GM12878 (cell line): ENCODE results near the gene SHC3. TPM values are rescaled to one million over a fixed set of nuclear protein-coding genes. Genes with fewer than 3 reads are reported as not detected.

Experiments
- ATAC-seq: fragments of 200-7000 bp; cut with Tn5 transposase; 3 replicates; pipeline ENCODE4 v1.9.1; 2020; ENCODE audit warnings: mild to moderate bottlenecking, moderate library complexity
- BruUV-seq: library from RNA; stranded (reverse); fragments of 400-500 nt; replicated peaks from 2 replicates; lab custom pipeline; 2021; lab: Mats Ljungman, UMichigan
- CTCF ChIA-PET: fragments of 300-600 bp; sonication (Branson Sonifier 250); formaldehyde crosslinking; extraction: SDS; loops from one replicate; lab custom pipeline; 2021; ENCODE audit warnings: inconsistent platforms; lab: Yijun Ruan, JAX
- POLR2A ChIA-PET: fragments of 350-600 bp; formaldehyde crosslinking; extraction: SDS; loops from one replicate; lab custom pipeline; 2021; ENCODE audit warnings: inconsistent platforms; lab: Charles Lee
- RAD21 ChIA-PET: fragments of 300-600 bp; sonication (Branson Sonifier 250); formaldehyde crosslinking; loops from one replicate; lab custom pipeline; 2023; ENCODE audit warnings: antibody characterized with exemption; ENCODE audit not compliant: unreplicated experiment; lab: Charles Lee
- SMC1A ChIA-PET: fragments of 300-600 bp; sonication (Branson Sonifier 250); formaldehyde crosslinking; loops from one replicate; lab custom pipeline; 2023; ENCODE audit not compliant: unreplicated experiment, uncharacterized antibody; lab: Charles Lee
- DNase-seq: peaks from one replicate; pipeline ENCODE4 v3.0.0-alpha.2; 2011; ENCODE audit warnings: low read depth, low spot score
- FAIRE-seq: peaks from 3 replicates; lab custom pipeline; 2011; peaks lifted over from hg19 to GRCh38; lab: Jason Lieb, UNC
- H2AFZ ChIP-seq: 2 replicates; pipeline ENCODE4 v1.6.0; 2011; ENCODE audit warnings: low read depth, low read length, control low read depth; ENCODE audit not compliant: control insufficient read depth
- H3K27ac ChIP-seq: 2 replicates; pipeline ENCODE4 v1.5.1; 2011; ENCODE audit warnings: control low read depth; ENCODE audit not compliant: control insufficient read depth, insufficient read depth
- H3K27me3 ChIP-seq, 2 experiments: replicated peaks in 1 of 2; 2 replicates each; pipeline versions ENCODE4 v1.6.0 to v1.6.1; 2011; ENCODE audit warnings: low read length in 1 of 2; ENCODE audit not compliant: control insufficient read depth in 2 of 2, insufficient read depth in 2 of 2
- H3K36me3 ChIP-seq, 2 experiments: 2 replicates each; pipeline ENCODE4 v1.5.1; 2011; ENCODE audit warnings: low read length in 1 of 2; ENCODE audit not compliant: control insufficient read depth in 2 of 2, insufficient read depth in 2 of 2
- H3K4me1 ChIP-seq: 2 replicates; pipeline ENCODE4 v1.6.1; 2011; ENCODE audit warnings: mild to moderate bottlenecking, low read length, moderate library complexity, mixed read lengths; ENCODE audit not compliant: control insufficient read depth, insufficient read depth
- H3K4me2 ChIP-seq: 2 replicates; pipeline ENCODE4 v1.6.0; 2011; ENCODE audit warnings: control low read depth; ENCODE audit not compliant: control insufficient read depth, insufficient read depth
- H3K4me3 ChIP-seq: fragments of 200-600 bp; sonication (generic); 2 replicates; pipeline ENCODE4 v1.5.1; 2016
- H3K79me2 ChIP-seq: 2 replicates; pipeline ENCODE4 v1.6.0; 2011; ENCODE audit warnings: low read length; ENCODE audit not compliant: control insufficient read depth, insufficient read depth
- H3K9ac ChIP-seq: 2 replicates; pipeline ENCODE4 v1.8.0; 2011; ENCODE audit warnings: low read length, control low read depth, mixed read lengths; ENCODE audit not compliant: control insufficient read depth, insufficient read depth
- H3K9me3 ChIP-seq: replicated peaks from 3 replicates; pipeline ENCODE4 v1.5.1; 2011; ENCODE audit warnings: mild to moderate bottlenecking, low read length; ENCODE audit not compliant: control insufficient read depth, insufficient read depth
- H4K20me1 ChIP-seq: 2 replicates; pipeline ENCODE4 v1.6.0; 2011; ENCODE audit not compliant: control insufficient read depth, insufficient read depth
- GABPA ChIP-seq: IDR thresholded peaks from 2 replicates; pipeline ENCODE4 v1.6.1; 2014; ENCODE audit warnings: antibody characterized with exemption, low read depth, mild to moderate bottlenecking, inconsistent platforms
- MAX ChIP-seq: IDR thresholded peaks from 2 replicates; pipeline ENCODE4 v1.6.1; 2012; ENCODE audit warnings: low read depth, low read length, improper control_type of control experiment
- MTA3 ChIP-seq: IDR thresholded peaks from 2 replicates; pipeline ENCODE4 v1.6.1; 2012; ENCODE audit warnings: low read length, inconsistent platforms, borderline replicate concordance
- NR2F1 ChIP-seq: fragments of 450-650 bp; conservative IDR thresholded peaks from 2 replicates; pipeline ENCODE4 v1.6.1; 2017; ENCODE audit warnings: mild to moderate bottlenecking
- PAX5 ChIP-seq: IDR thresholded peaks from 2 replicates; pipeline ENCODE4 v1.6.1; 2011; ENCODE audit warnings: low read depth, low read length, borderline replicate concordance
- SP1 ChIP-seq: IDR thresholded peaks from one replicate; pipeline ENCODE4 v1.6.1; 2011; ENCODE audit warnings: low read depth, low read length
- SUZ12 ChIP-seq: fragments of 200-600 bp; sonication (generic); IDR thresholded peaks from one replicate; pipeline ENCODE4 v1.6.1; 2018; ENCODE audit warnings: antibody characterized with exemption, mild to moderate bottlenecking; ENCODE audit not compliant: unreplicated experiment
- WGBS: methylation state at CpG from one replicate; pipeline ENCODE4 v1.1.6; 2016; ENCODE audit warnings: low lambda C conversion rate; ENCODE audit not compliant: insufficient replicate concordance, insufficient coverage; ENCODE audit errors: missing lambda C conversion rate; 5-methylcytosine and 5-hydroxymethylcytosine counted together
- in situ Hi-C: fragments of 300-500 bp; cut with MboI; formaldehyde crosslinking; loops from 9 replicates; pipeline ENCODE4 v1.14.3; 2018; ENCODE audit warnings: mixed read lengths
- intact Hi-C: fragments of 100-400 bp; cut with micrococcal nuclease; formaldehyde crosslinking; loops from one replicate; pipeline ENCODE4 v1.14.2; 2022; ENCODE audit not compliant: unreplicated experiment
- polyA plus RNA-seq, 11 experiments: library from polyadenylated mRNA; depleted of rRNA in 4 of 11; unstranded in 6 of 11; stranded (reverse) in 5 of 11; fragments of >200 nt; fragmentation: Nextera tagmentation in 4 of 11; fragmentation: Illumina TruSeq in 1 of 11; extraction: Ambion mirVana in 4 of 11; extraction: Trizol in 1 of 11; gene quantifications; 1 replicate in 1 of 11; 2 replicates in 10 of 11; pipeline versions ENCODE4 v1.2.1 to v1.2.3, GENCODE V29; 2011 to 2016; ENCODE audit warnings: inconsistent platforms in 2 of 11, missing spikeins in 2 of 11, low read depth in 1 of 11
- total RNA-seq, 4 experiments: library from RNA; depleted of rRNA in 3 of 4; stranded (reverse); fragments of >200 nt in 3 of 4; fragmentation: Illumina TruSeq in 1 of 4; extraction: Trizol in 1 of 4; gene quantifications; 2 replicates each; pipeline versions ENCODE4 v1.2.1 to v1.2.3, GENCODE V29; 2013 to 2021
- TF ChIP-seq, protein P1 (sequence below): IDR thresholded peaks from 2 replicates; pipeline ENCODE4 v1.6.1; 2012; ENCODE audit warnings: low read depth, low read length, improper control_type of control experiment
- TF ChIP-seq, protein P2 (sequence below): fragments of 450-650 bp; conservative IDR thresholded peaks from 2 replicates; pipeline ENCODE4 v1.6.1; 2017; ENCODE audit warnings: mild to moderate bottlenecking, moderate library complexity
- TF ChIP-seq, protein P3 (sequence below): IDR thresholded peaks from 2 replicates; pipeline ENCODE4 v1.6.1; 2012; ENCODE audit warnings: low read length, inconsistent platforms
- TF ChIP-seq, protein P4 (sequence below): fragments of 450-650 bp; IDR thresholded peaks from 2 replicates; pipeline ENCODE4 v1.6.1; 2017; ENCODE audit warnings: mild to moderate bottlenecking, low read depth, inconsistent platforms; ENCODE audit not compliant: poor library complexity, severe bottlenecking

The SHC3 gene
- total and polyA plus RNA-seq, 10 of the 15 experiments (the other 5 are each of a cell fraction or from before 2014, with no cell fraction given): 0.01 to 0.06 TPM; not detected in 8

DNA sequence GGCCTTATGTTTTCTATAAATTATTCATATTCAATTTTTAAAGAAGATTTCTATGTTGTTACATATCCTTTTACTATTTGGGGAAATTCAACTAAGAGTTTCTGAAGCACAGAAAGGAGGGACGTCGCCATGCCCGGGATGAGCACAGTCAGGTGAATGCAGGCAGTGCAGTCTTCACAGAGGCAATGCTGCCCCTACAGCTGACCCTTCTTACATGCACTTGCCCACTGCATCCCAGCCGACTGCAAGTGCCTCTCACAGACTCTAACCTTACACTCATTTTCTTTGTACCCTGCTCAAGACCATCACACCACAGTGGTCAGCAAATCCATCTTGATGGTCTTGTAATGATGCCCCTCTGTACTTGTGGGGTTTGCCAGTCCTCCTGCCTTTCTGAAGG, 73.8 kb downstream of the SHC3 start:
- TF ChIP-seq MTA3: no peak
- TF ChIP-seq SP1: no peak
- TF ChIP-seq, protein P1, sequence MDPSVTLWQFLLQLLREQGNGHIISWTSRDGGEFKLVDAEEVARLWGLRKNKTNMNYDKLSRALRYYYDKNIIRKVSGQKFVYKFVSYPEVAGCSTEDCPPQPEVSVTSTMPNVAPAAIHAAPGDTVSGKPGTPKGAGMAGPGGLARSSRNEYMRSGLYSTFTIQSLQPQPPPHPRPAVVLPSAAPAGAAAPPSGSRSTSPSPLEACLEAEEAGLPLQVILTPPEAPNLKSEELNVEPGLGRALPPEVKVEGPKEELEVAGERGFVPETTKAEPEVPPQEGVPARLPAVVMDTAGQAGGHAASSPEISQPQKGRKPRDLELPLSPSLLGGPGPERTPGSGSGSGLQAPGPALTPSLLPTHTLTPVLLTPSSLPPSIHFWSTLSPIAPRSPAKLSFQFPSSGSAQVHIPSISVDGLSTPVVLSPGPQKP: no peak
- no peak for TF ChIP-seq SUZ12
- no peak for TF ChIP-seq GABPA
- TF ChIP-seq NR2F1: no peak
- TF ChIP-seq, protein P2, sequence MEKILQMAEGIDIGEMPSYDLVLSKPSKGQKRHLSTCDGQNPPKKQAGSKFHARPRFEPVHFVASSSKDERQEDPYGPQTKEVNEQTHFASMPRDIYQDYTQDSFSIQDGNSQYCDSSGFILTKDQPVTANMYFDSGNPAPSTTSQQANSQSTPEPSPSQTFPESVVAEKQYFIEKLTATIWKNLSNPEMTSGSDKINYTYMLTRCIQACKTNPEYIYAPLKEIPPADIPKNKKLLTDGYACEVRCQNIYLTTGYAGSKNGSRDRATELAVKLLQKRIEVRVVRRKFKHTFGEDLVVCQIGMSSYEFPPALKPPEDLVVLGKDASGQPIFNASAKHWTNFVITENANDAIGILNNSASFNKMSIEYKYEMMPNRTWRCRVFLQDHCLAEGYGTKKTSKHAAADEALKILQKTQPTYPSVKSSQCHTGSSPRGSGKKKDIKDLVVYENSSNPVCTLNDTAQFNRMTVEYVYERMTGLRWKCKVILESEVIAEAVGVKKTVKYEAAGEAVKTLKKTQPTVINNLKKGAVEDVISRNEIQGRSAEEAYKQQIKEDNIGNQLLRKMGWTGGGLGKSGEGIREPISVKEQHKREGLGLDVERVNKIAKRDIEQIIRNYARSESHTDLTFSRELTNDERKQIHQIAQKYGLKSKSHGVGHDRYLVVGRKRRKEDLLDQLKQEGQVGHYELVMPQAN: no peak
- TF ChIP-seq, protein P3, sequence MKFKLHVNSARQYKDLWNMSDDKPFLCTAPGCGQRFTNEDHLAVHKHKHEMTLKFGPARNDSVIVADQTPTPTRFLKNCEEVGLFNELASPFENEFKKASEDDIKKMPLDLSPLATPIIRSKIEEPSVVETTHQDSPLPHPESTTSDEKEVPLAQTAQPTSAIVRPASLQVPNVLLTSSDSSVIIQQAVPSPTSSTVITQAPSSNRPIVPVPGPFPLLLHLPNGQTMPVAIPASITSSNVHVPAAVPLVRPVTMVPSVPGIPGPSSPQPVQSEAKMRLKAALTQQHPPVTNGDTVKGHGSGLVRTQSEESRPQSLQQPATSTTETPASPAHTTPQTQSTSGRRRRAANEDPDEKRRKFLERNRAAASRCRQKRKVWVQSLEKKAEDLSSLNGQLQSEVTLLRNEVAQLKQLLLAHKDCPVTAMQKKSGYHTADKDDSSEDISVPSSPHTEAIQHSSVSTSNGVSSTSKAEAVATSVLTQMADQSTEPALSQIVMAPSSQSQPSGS: no peak
- TF ChIP-seq PAX5: no peak
- TF ChIP-seq MAX: no peak
- TF ChIP-seq, protein P4, sequence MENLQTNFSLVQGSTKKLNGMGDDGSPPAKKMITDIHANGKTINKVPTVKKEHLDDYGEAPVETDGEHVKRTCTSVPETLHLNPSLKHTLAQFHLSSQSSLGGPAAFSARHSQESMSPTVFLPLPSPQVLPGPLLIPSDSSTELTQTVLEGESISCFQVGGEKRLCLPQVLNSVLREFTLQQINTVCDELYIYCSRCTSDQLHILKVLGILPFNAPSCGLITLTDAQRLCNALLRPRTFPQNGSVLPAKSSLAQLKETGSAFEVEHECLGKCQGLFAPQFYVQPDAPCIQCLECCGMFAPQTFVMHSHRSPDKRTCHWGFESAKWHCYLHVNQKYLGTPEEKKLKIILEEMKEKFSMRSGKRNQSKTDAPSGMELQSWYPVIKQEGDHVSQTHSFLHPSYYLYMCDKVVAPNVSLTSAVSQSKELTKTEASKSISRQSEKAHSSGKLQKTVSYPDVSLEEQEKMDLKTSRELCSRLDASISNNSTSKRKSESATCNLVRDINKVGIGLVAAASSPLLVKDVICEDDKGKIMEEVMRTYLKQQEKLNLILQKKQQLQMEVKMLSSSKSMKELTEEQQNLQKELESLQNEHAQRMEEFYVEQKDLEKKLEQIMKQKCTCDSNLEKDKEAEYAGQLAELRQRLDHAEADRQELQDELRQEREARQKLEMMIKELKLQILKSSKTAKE: no peak
- TF ChIP-seq, all 136 proteins: peak for 0
- ATAC-seq (no peak), FAIRE-seq (no peak), DNase-seq (no peak)
- Histone ChIP-seq H3K27me3 (no peaks in the 10 kb centered on the region), H3K4me2 (no peak overlapping the region), H3K36me3 (no peaks in the 10 kb centered on the region), H3K4me1 (no peaks in the 10 kb centered on the region), H3K79me2 (no peaks in the 10 kb centered on the region), H2AFZ (no peak overlapping the region), H3K9me3 (no peaks in the 10 kb centered on the region), H4K20me1 (no peaks in the 10 kb centered on the region), H3K27ac (no peak overlapping the region), H3K4me3 (no peak overlapping the region), H3K9ac (no peak overlapping the region)
- BruUV-seq: no TSS peak
- POLR2A ChIA-PET: no interaction called here
- WGBS: 3% methylated on average over 4 of the region's 4 CpGs
- SMC1A ChIA-PET: no interaction called here
- RAD21 ChIA-PET: no interaction called here
- CTCF ChIA-PET: no interaction called here
- in situ Hi-C loops: no loop called here
- intact Hi-C loops: no loop called here
